GM06990 (cell line): ENCODE data around the gene CARD11.

Experiments used
- DNase-seq: peaks from one replicate; pipeline ENCODE4 v3.0.0-alpha.2; 2011; ENCODE audit not compliant: insufficient read length; ENCODE audit errors: extremely low read depth
- H3K27me3 ChIP-seq: replicated peaks from 2 replicates; pipeline ENCODE4 v1.6.0; 2011; ENCODE audit warnings: low read length; ENCODE audit not compliant: control insufficient read depth, insufficient read depth
- H3K36me3 ChIP-seq: 2 replicates; pipeline ENCODE4 v1.5.1; 2011; ENCODE audit warnings: low read length; ENCODE audit not compliant: control insufficient read depth, insufficient read depth
- H3K4me3 ChIP-seq: replicated peaks from 2 replicates; pipeline ENCODE4 v1.5.1; 2011; ENCODE audit warnings: low read depth, mild to moderate bottlenecking, control low read depth, low read length
- CTCF ChIP-seq: IDR thresholded peaks from 2 replicates; pipeline ENCODE4 v1.5.1; 2011; ENCODE audit warnings: low read length, control low read depth, mild to moderate bottlenecking, inconsistent platforms; ENCODE audit not compliant: insufficient read depth, poor library complexity, severe bottlenecking

Gene CARD11

GRCh38 chr7:3076163-3076562 lies 32.5 kb upstream of the CARD11 start:
- no peak for TF ChIP-seq CTCF
- Histone ChIP-seq H3K27me3 (no peaks in the 10 kb centered on the region), H3K36me3 (no peaks in the 10 kb centered on the region), H3K4me3 (no peak overlapping the region)
- DNase-seq, result no peak

DNA sequence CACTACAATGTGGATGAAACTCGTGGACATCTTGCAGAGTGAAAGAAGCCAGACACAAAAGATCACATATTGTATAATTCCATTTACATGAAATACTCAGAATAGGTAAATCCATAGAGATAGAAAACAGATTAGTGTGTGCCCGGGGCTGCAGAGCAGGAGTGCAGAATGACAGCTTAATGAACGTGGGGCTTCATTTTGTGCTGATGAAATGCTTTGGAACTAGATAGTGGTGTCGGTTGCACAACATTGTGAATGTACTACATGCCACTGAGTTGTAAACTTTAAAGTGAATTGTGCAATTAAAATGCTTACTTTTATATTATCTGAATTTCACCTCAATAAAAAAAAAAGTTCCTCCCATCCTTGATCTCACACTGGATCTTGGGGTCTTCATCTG lies 31.8 kb upstream of the CARD11 start:
- Histone ChIP-seq H3K27me3 (no peaks in the 10 kb centered on the region), H3K4me3 (no peak overlapping the region), H3K36me3 (no peaks in the 10 kb centered on the region)
- no peak for DNase-seq
- no peak for TF ChIP-seq CTCF

GRCh38 chr7:3074459-3074821 lies 30.8 kb upstream of the CARD11 start:
- TF ChIP-seq CTCF, result no peak
- Histone ChIP-seq H3K27me3 (no peaks in the 10 kb centered on the region), H3K36me3 (no peaks in the 10 kb centered on the region), H3K4me3 (no peak overlapping the region)
- no peak for DNase-seq

GRCh38 chr7:3073763-3074458 lies 30.2 kb upstream of the CARD11 start:
- DNase-seq, result no peak
- no peak for TF ChIP-seq CTCF
- Histone ChIP-seq H3K36me3 (no peaks in the 10 kb centered on the region), H3K27me3 (no peaks in the 10 kb centered on the region), H3K4me3 (no peak overlapping the region)

GRCh38 chr7:3070908-3071307 lies 27.2 kb upstream of the CARD11 start:
- no peaks in the 10 kb centered on the region for H3K27me3 ChIP-seq
- no peak for DNase-seq
- no peaks in the 10 kb centered on the region for H3K36me3 ChIP-seq
- TF ChIP-seq CTCF, result no peak
- H3K4me3 ChIP-seq, result no peak overlapping the region
